Psoas muscle (tissue), 8 donors: ENCODE measurements around the gene GIGYF2. TPM values are rescaled to one million over a fixed set of nuclear protein-coding genes. Genes with fewer than 3 reads are reported as not detected.
A peak's percentile ranks its signal among the peaks of the same experiment; 100 is the strongest.

Experiments used
- ATAC-seq, 4 donors: fragments of 200-7000 bp; cut with Tn5 transposase; one replicate each; pipeline ENCODE4 v1.9.1; 2020; ENCODE audit warnings: moderate library complexity in 3 of 4, mild to moderate bottlenecking in 2 of 4
- DNase-seq, 2 donors: peaks; one replicate each; pipeline ENCODE4 v3.0.0-alpha.2; 2020
- H3K27ac ChIP-seq: fragments of 200-600 bp; one replicate; pipeline ENCODE4 v1.8.0; 2022
- H3K27me3 ChIP-seq, 3 donors: fragments of 200-600 bp in 1 of 3; one replicate each; pipeline versions ENCODE4 v1.6.1 to v1.8.0; 2013 to 2022; ENCODE audit warnings: low read length in 2 of 3, mild to moderate bottlenecking in 2 of 3, moderate library complexity in 1 of 3; ENCODE audit not compliant: insufficient read depth in 3 of 3
- H3K36me3 ChIP-seq, 2 donors: fragments of 200-600 bp in 1 of 2; one replicate each; pipeline versions ENCODE4 v1.6.1 to v1.8.0; 2013 to 2022; ENCODE audit warnings: low read depth in 1 of 2, mild to moderate bottlenecking in 1 of 2, moderate library complexity in 1 of 2; ENCODE audit not compliant: insufficient read depth in 1 of 2
- H3K4me1 ChIP-seq: fragments of 200-600 bp; one replicate; pipeline ENCODE4 v1.8.0; 2022
- H3K4me3 ChIP-seq: fragments of 200-600 bp; one replicate; pipeline ENCODE4 v1.8.0; 2022; ENCODE audit warnings: mild to moderate bottlenecking
- H3K9me3 ChIP-seq: fragments of 200-600 bp; one replicate; pipeline ENCODE4 v1.8.0; 2022
- CTCF ChIP-seq: fragments of 200-600 bp; IDR thresholded peaks from one replicate; pipeline ENCODE4 v1.8.0; 2022; ENCODE audit warnings: antibody characterized with exemption
- WGBS, 3 donors: extraction: QIAGEN DNeasy Blood & Tissue Kit; methylation state at CpG; one replicate each; pipeline versions ENCODE4 v1.1.6 to v1.1.7; 2013; 5-methylcytosine and 5-hydroxymethylcytosine counted together
- intact Hi-C, 2 donors: fragments of 100-400 bp; cut with DNase I; formaldehyde crosslinking; loops; one replicate each; pipeline versions ENCODE4 v1.11.0 to v1.14.2; 2022
- polyA plus RNA-seq, 3 donors: library from polyadenylated mRNA; stranded (reverse); fragments of 200-250 nt; gene quantifications; one replicate each; pipeline ENCODE4 v1.2.3, GENCODE V29; 2013
- total RNA-seq, 4 donors: library from RNA; stranded (reverse); fragmentation: NEBNext Ultra II Directional in 2 of 4; extraction: Animal tissue kit (Norgen Biotek cat#: 25700) in 2 of 4; gene quantifications; one replicate each; pipeline versions ENCODE4 v1.2.1 to v1.2.4, GENCODE V29; 2021 to 2023
- donor health status: healthy with polysubstance abuse.
- donor health status: DM: no; HTN: no; CAD: no; lungs with moderate emphysema.
- donor health status: Bipolar disorder and iron deficiency.
- donor health status: healthy.
- donor health status: DM: yes; HTN: yes; CAD: no.
- donor health status: DM: no; HTN: no; CAD: no.
- donor health status: DM: no; HTN: no; CAD: no.
- donor health status: DM: yes; HTN: yes; CAD: no.

Gene GIGYF2
- total and polyA plus RNA-seq, 7 donors = 13.8 to 72.6 (median 64.3) TPM

GRCh38 chr2:232861353-232861752 is 164.2 kb downstream of the GIGYF2 start:
- H3K36me3 ChIP-seq = peaks cover 12 to 39% of the 10 kb centered on the region in 2 donors
- no peak overlapping the region for H3K27ac ChIP-seq
- no peak overlapping the region for H3K4me3 ChIP-seq
- WGBS, 3 donors = 93 to 97% (median 96%) methylated on average over 5 of the region's 5 CpGs
- no peak for TF ChIP-seq CTCF
- intact Hi-C loops = no loop called here
- peaks cover 26% of the 10 kb centered on the region for H3K4me1 ChIP-seq
- no peak for ATAC-seq
- H3K27me3 ChIP-seq = no peaks in the 10 kb centered on the region
- H3K9me3 ChIP-seq = no peaks in the 10 kb centered on the region
- DNase-seq = no peak

DNA sequence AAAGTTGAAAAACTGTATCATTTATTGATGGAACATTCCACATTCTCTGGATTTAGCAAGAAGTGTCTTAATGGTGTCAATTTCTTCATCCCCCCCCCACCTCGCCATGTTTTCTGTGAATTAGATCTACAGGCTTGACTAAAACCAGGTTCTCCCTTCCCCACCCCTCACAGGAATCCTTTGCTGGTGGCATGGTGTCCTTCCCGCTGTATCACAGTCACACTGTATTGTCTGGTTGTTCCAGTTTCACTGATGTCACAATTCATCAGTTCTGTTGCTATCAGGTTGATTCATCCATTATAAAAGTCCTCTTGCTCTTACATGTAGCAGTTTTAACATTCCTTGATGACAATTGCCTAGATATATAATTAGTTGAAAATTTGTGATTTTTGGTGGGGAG is 166.9 kb downstream of the GIGYF2 start:
- no peak overlapping the region for H3K4me3 ChIP-seq
- no peak for TF ChIP-seq CTCF
- no peaks in the 10 kb centered on the region for H3K9me3 ChIP-seq
- WGBS, 3 donors = 88 to 94% (median 93%) methylated on average over 2 of the region's 2 CpGs
- no peaks in the 10 kb centered on the region for H3K27me3 ChIP-seq
- DNase-seq = no peak
- intact Hi-C loops = no loop called here
- H3K27ac ChIP-seq = no peak overlapping the region
- H3K36me3 ChIP-seq = peaks cover 0 to 14% of the 10 kb centered on the region in 2 donors
- peaks cover 1% of the 10 kb centered on the region for H3K4me1 ChIP-seq
- peak in 1 of 4 donors; percentile 39 for ATAC-seq

DNA sequence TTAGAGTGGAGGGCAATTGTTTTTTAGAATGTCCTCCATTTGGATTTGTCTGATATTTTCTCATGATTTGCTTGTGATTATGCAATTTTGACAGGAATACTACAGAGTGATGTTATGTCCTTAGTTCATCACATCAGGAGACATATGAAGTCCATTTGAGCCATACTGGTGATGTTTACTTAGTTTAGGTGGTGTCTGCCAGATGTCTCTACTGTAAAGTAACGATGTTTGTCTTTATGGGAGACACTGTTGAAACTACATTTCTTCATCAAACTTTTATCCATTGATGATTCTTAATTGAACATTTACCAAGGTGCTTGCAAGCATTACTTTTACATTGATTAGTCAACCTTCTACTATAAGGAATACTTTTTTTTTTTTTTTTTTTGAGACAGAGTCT is 168.0 kb downstream of the GIGYF2 start:
- H3K36me3 ChIP-seq = peaks cover 0 to 10% of the 10 kb centered on the region in 2 donors
- no peak overlapping the region for H3K4me3 ChIP-seq
- no peaks in the 10 kb centered on the region for H3K9me3 ChIP-seq
- H3K4me1 ChIP-seq = no peaks in the 10 kb centered on the region
- no peaks in the 10 kb centered on the region for H3K27me3 ChIP-seq
- intact Hi-C loops = no loop called here
- ATAC-seq (no peak), DNase-seq (no peak)
- no peak for TF ChIP-seq CTCF
- no peak overlapping the region for H3K27ac ChIP-seq
- WGBS, 3 donors = 93 to 100% (median 98%) methylated on average over 1 of the region's 1 CpG

- no peak for DNase-seq
- WGBS, 3 donors = 71 to 83% (median 81%) methylated on average over 4 of the region's 4 CpGs
- no peak for TF ChIP-seq CTCF
- Histone ChIP-seq H3K27me3 (no peaks in the 10 kb centered on the region), H3K27ac (no peak overlapping the region), H3K9me3 (no peaks in the 10 kb centered on the region), H3K4me1 (no peaks in the 10 kb centered on the region), H3K36me3 (peaks cover 0 to 4% of the 10 kb centered on the region in 2 donors), H3K4me3 (no peak overlapping the region)
- intact Hi-C loops = no loop called here
- ATAC-seq = no peak
These were observed 169.0 kb downstream of the GIGYF2 start for GRCh38 chr2:232866104-232866503.
